ENCODE data around the gene NECAB3.

DNA sequence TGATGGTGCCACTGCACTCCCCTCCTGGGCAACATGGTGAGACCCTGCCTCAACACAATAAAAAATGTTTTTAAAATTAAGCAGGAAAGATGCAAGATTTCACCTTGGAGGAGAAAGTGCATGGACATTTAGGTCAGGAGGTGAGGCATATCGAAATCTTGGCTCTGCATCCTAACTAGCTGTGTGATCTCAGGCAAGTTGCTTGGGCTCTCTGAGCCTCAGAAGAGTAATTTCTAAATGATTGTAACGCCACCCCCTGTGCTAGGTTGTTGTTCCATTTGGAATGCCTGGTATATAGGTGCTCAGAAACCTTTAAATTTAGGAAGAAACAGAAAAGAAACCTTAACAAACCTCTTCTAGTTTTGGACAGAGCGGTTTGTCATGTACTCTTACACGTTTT lies 48.0 kb downstream of the NECAB3 start:
- TF ChIP-seq, protein P1, sequence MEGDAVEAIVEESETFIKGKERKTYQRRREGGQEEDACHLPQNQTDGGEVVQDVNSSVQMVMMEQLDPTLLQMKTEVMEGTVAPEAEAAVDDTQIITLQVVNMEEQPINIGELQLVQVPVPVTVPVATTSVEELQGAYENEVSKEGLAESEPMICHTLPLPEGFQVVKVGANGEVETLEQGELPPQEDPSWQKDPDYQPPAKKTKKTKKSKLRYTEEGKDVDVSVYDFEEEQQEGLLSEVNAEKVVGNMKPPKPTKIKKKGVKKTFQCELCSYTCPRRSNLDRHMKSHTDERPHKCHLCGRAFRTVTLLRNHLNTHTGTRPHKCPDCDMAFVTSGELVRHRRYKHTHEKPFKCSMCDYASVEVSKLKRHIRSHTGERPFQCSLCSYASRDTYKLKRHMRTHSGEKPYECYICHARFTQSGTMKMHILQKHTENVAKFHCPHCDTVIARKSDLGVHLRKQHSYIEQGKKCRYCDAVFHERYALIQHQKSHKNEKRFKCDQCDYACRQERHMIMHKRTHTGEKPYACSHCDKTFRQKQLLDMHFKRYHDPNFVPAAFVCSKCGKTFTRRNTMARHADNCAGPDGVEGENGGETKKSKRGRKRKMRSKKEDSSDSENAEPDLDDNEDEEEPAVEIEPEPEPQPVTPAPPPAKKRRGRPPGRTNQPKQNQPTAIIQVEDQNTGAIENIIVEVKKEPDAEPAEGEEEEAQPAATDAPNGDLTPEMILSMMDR (IDR thresholded peaks at IDR 0.05; ENCODE audit: insufficient read depth, low read length, poor library complexity, severe bottlenecking), result no peak
- no peak for TF ChIP-seq EZH2phosphoT487 (conservative IDR thresholded peaks at IDR 0.05; ENCODE audit: low read length)
